Effector memory CD8-positive, alpha-beta T cell (primary cell): ENCODE measurements around the gene ECI2.
"Not testable (repeated sequence)": the region's sequence is repeated elsewhere in the genome, so short reads cannot be mapped to it uniquely, and the experiment has no call there.

Experiments
- ATAC-seq: fragments of 150-1000 bp; cut with Tn5 transposase; replicated peaks from 2 replicates; pipeline ENCODE4 v1.10.0; 2021; ENCODE audit warnings: mild to moderate bottlenecking, moderate library complexity
- DNase-seq, 3 experiments: peaks; one replicate each; pipeline ENCODE4 v3.0.0; 2021
- H3K27ac Mint-ChIP-seq, 2 donors: one replicate each; pipeline ENCODE4 v1.8.0; 2022; ENCODE audit warnings: mild to moderate bottlenecking in 2 of 2, mixed read lengths in 2 of 2, moderate library complexity in 2 of 2
- H3K27me3 Mint-ChIP-seq, 2 donors: one replicate each; pipeline ENCODE4 v1.8.0; 2022; ENCODE audit warnings: mixed read lengths in 2 of 2
- H3K36me3 Mint-ChIP-seq: one replicate; pipeline ENCODE4 v1.8.0; 2022; ENCODE audit warnings: mild to moderate bottlenecking, moderate library complexity, mixed read lengths; ENCODE audit not compliant: insufficient read depth
- H3K4me1 Mint-ChIP-seq, 2 donors: one replicate each; pipeline ENCODE4 v1.8.0; 2022; ENCODE audit warnings: low read depth in 2 of 2, mixed read lengths in 2 of 2
- H3K4me3 Mint-ChIP-seq, 2 donors: one replicate each; pipeline ENCODE4 v1.8.0; 2022; ENCODE audit warnings: mild to moderate bottlenecking in 2 of 2, mixed read lengths in 2 of 2, moderate library complexity in 2 of 2
- H3K9me3 Mint-ChIP-seq, 2 donors: one replicate each; pipeline ENCODE4 v1.8.0; 2022; ENCODE audit warnings: mixed read lengths in 2 of 2

Gene ECI2

DNA sequence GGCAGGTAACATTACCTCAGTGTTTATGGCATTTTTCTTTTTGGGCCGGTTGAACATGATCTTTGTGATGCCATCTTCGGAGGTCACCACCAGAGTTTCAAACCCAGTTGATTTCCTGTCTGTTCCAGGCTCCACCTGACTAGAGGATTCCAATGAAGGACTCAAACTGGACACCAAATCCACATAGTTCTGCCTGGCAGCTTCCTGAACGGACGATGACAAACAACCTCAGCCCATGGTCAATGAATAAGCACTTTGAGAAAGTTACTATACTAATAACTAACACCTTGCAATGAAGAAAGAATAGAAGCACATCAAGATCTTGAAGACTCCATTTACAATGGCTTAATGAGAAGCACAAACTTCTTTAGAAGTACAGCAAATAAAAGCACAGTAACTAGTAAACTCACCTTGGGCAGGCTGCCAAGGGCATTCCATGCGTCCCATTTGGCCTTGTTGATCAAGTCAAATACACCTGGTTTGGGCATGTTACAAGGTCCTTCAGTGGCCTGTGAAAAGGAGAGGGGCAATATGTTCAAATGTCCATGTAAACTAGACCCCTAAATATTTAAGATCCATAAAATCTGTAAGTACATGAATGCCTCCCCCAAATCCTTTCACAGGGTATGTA, 4.9 kb downstream of the ECI2 start:
- ATAC-seq (no peak), DNase-seq (no peak)
- Mint-ChIP-seq H3K36me3 (peaks cover 60% of the 10 kb centered on the region), H3K27me3 (no peaks in the 10 kb centered on the region), H3K4me1 (peaks cover 21 to 29% of the 10 kb centered on the region in 2 donors), H3K27ac (no peak overlapping the region), H3K9me3 (no peaks in the 10 kb centered on the region), H3K4me3 (no peak overlapping the region)

DNA sequence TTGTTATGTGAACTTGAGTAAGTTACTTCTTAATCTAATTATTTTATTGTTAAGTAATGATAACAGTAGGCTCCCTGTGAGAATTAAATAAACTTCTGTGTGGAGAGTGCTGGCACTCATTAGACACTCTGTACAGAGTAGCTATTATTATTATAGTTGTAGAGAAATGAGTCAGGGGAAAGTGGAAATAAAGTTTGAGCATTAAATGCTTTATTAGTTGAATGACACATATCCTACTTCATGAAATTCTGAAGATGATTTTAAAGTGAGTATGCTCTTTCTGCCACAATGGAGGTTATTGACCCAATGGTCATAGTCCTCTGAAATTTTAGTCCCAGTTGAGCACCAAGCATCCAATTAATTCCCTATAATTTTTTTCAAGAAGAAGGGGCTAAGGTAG, 5.9 kb downstream of the ECI2 start:
- no peak for ATAC-seq
- Mint-ChIP-seq H3K36me3 (peaks cover 70% of the 10 kb centered on the region), H3K4me1 (peaks cover 21 to 27% of the 10 kb centered on the region in 2 donors), H3K27me3 (no peaks in the 10 kb centered on the region), H3K9me3 (no peaks in the 10 kb centered on the region), H3K27ac (no peak overlapping the region), H3K4me3 (no peak overlapping the region)
- DNase-seq = no peak

DNA sequence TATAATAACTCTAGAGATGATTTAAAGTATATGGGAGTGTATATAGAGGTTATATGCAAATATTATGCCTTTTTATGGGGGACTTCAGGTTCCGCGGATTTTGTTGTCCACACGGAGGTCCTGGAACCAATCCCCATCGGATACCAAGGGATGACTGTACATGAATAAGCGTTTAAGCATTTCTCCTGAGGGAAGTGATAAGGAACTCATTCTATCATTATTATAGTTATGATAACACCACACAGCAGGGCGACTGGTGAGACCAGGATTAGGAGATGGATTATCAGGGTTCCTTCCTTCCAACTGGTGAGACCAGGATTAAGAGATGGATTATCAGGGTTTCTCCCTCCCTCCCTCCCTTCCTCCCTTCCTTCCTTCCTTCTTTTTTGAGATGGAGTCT, 6.6 kb downstream of the ECI2 start:
- Mint-ChIP-seq H3K27me3 (no peaks in the 10 kb centered on the region), H3K4me3 (no peak overlapping the region), H3K4me1 (peaks cover 15 to 20% of the 10 kb centered on the region in 2 donors), H3K27ac (no peak overlapping the region), H3K9me3 (no peaks in the 10 kb centered on the region), H3K36me3 (peaks cover 72% of the 10 kb centered on the region)
- ATAC-seq = no peak
- no peak for DNase-seq

DNA sequence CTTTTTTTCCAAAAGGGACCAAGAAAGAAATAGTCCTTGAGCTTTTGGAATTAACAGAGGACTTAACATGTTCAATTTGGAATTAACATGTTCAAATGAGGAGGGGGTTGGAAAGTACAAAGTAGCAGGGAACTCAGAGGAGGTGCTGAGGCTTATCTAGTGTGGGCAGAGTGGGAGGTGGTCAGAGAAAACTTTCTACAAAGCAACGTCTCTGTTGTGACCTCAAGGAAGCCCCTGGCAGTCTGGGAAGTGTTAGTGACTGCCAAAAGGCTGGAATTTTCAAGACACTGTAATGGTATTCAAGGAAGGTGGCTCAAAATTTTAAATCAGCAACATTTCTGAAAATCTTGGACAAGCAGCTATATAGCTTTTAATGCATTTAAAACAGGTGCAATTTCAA, 7.3 kb downstream of the ECI2 start:
- H3K4me3 Mint-ChIP-seq = no peak overlapping the region
- H3K4me1 Mint-ChIP-seq = peaks cover 11 to 14% of the 10 kb centered on the region in 2 donors
- H3K27me3 Mint-ChIP-seq = no peaks in the 10 kb centered on the region
- H3K36me3 Mint-ChIP-seq = peaks cover 74% of the 10 kb centered on the region
- H3K27ac Mint-ChIP-seq = no peak overlapping the region
- no peaks in the 10 kb centered on the region for H3K9me3 Mint-ChIP-seq
- ATAC-seq = no peak
- DNase-seq = no peak

DNA sequence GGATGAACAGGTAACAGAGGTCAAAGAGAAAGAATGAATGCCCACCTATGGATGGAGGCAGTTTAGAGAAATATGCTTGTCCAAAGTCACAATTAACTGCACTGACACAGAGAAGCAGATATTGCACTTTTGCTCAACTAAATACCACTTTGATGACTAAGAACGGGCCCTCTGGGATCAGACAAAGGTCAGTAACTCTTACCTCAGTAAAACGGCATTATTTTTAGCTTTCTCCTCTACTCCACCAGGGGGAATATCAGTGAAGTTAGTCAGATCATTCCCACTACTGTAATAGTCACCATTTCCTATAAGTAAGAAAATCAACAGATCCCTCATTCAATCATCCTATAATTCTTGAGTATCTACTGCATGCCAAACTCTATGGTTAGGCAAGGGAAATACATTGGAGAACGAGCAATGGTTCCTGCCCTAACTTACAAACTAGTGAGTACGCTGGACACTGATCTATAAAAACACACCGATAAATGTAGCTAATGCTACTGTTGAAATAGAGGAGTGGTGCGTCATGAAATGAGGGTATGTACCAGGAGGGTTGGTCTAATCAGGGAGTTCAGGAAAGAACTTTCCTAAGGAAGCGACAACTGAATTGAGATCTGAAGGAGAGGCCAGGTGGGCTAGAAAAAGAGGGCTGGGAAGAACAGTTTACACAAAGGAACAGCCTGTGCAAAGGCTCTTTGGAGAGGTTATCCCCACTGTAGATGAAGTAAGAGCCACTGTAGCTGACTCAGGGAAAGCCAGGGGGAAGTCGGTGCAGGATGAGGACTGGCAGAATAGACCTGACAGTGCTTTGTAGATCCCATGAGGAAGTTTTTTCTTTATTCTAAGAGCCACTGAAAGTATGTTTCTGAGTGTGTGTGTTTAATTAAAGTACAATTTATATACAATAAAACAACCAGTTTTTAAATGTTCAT, 9.2 kb downstream of the ECI2 start:
- Mint-ChIP-seq H3K4me3 (no peak overlapping the region), H3K27ac (peak overlapping the region in 1 of 2 donors; percentile 18), H3K9me3 (no peaks in the 10 kb centered on the region), H3K27me3 (no peaks in the 10 kb centered on the region), H3K4me1 (no peaks in the 10 kb centered on the region), H3K36me3 (peaks cover 73% of the 10 kb centered on the region)
- DNase-seq (no peak), ATAC-seq (no peak)

DNA sequence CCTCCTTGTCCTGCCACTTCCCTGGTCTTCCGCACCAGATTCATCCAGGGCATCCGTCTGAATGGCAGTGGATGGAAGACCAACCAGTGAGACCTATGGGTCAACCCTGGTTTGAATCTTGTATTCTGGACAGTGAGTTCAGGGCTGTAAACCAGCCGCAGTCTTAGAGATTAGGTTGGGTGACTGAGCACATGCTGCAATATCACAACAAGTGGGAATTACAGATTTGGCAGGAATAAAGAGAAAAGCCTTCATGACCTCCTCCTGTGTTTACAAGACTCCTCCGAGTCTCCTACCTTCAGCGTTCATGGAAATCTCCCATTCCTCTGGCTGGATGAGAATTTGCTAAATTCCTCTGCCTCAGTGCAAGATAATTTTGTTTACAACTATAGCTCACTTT, 9.9 kb downstream of the ECI2 start:
- Mint-ChIP-seq H3K27me3 (no peaks in the 10 kb centered on the region), H3K9me3 (no peaks in the 10 kb centered on the region), H3K4me3 (no peak overlapping the region), H3K36me3 (peaks cover 77% of the 10 kb centered on the region), H3K27ac (no peak overlapping the region), H3K4me1 (no peaks in the 10 kb centered on the region)
- DNase-seq = no peak
- no peak for ATAC-seq

DNA sequence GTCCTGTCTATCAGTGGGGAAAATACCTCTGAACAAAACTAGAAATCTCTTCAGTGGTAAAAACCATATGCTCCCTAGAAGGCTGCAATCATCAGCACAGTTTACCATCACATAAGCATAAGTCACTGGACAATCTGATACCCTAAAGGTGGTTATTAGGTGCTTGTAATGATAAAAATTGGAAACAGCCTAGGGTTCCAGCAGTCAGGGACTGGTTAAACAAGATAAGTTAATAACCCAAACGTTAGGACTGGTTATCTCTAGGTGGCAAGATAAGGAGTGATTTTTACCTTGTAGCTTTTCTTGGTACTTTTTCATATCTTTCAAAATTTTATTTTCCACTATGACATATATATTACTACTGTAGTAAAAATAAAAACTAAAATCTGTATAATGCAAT, 11.0 kb downstream of the ECI2 start:
- H3K27me3 Mint-ChIP-seq = no peaks in the 10 kb centered on the region
- no peak overlapping the region for H3K4me3 Mint-ChIP-seq
- ATAC-seq = no peak
- H3K4me1 Mint-ChIP-seq = no peaks in the 10 kb centered on the region
- H3K27ac Mint-ChIP-seq = no peak overlapping the region
- H3K36me3 Mint-ChIP-seq = peaks cover 72% of the 10 kb centered on the region
- DNase-seq = no peak
- no peaks in the 10 kb centered on the region for H3K9me3 Mint-ChIP-seq

DNA sequence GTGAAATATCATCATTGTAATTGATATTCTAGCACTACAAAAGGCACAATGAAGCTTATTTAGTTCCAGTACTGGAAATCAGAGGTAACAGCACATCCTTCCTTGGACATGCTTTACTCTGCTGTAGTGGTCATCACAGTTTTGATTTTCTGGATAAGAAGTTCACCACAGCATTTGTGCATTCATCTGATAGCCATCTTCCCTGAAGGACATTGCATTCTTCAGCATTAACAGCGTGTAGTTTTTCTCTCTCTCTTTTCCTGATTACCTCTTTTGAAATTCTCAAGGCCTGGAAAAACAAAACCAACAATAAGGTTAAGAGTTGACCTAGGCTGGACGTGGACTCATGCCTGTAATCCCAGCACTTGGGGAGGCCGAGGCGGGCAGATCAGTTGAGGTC, 19.6 kb downstream of the ECI2 start:
- no peaks in the 10 kb centered on the region for H3K4me1 Mint-ChIP-seq
- H3K36me3 Mint-ChIP-seq = peaks cover 40% of the 10 kb centered on the region

DNA sequence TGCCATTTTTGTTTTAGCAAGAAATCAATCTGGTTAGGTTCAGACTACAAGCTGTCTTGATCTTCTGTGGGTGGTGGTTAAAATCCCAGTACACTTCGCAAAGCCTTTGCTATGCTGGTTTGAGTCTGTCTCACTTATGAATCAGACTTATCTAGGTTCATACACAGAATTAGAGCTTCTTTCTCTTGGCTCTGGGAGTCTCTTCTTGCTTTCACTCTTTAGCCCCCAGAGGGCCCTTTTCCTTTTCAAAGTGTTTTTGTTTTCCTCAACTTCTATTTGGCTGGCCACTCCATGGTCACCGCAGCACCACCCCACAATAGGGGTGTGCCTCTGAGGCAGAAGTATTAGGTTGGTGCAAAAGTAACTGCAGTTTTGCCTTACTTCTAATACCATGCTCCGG, 21.3 kb downstream of the ECI2 start:
- H3K4me1 Mint-ChIP-seq = no peaks in the 10 kb centered on the region
- ATAC-seq (no peak), DNase-seq (no peak)
- H3K27me3 Mint-ChIP-seq = peaks cover 0 to 7% of the 10 kb centered on the region in 2 donors
- H3K36me3 Mint-ChIP-seq = peaks cover 32% of the 10 kb centered on the region
- H3K4me3 Mint-ChIP-seq = no peak overlapping the region
- no peak overlapping the region for H3K27ac Mint-ChIP-seq
- peaks cover 0 to 3% of the 10 kb centered on the region in 2 donors for H3K9me3 Mint-ChIP-seq

More for the DNA sequence above, 19.6 kb downstream of the ECI2 start:
- H3K27me3 Mint-ChIP-seq = peaks cover 0 to 6% of the 10 kb centered on the region in 2 donors
- no peak for ATAC-seq
- H3K4me3 Mint-ChIP-seq = no peak overlapping the region
- DNase-seq = no peak
- peaks cover 0 to 3% of the 10 kb centered on the region in 2 donors for H3K9me3 Mint-ChIP-seq
- H3K27ac Mint-ChIP-seq = no peak overlapping the region

DNA sequence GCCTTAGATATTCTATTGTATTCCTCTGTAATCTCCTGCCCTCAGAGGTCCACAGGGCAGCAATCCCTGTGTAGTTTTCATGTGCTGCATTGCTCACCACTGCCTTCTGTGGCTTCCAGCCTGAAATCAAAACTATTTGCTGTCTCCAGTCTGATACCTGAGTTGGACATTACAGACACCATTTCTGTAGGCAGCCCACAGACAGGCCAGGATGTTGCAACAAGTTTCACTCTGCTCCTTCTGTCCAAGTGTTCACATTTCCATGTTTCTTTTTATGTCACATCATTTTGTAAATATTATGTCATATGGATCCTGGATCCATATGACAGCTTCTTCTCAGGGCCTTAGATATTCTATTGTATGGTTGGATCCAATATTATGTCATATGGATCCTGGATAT, 21.7 kb downstream of the ECI2 start:
- Mint-ChIP-seq H3K27ac (no peak overlapping the region), H3K4me1 (no peaks in the 10 kb centered on the region), H3K36me3 (peaks cover 28% of the 10 kb centered on the region), H3K9me3 (peaks cover 0 to 3% of the 10 kb centered on the region in 2 donors), H3K4me3 (no peak overlapping the region), H3K27me3 (peaks cover 0 to 11% of the 10 kb centered on the region in 2 donors)
- ATAC-seq = no peak
- DNase-seq = no peak

DNA sequence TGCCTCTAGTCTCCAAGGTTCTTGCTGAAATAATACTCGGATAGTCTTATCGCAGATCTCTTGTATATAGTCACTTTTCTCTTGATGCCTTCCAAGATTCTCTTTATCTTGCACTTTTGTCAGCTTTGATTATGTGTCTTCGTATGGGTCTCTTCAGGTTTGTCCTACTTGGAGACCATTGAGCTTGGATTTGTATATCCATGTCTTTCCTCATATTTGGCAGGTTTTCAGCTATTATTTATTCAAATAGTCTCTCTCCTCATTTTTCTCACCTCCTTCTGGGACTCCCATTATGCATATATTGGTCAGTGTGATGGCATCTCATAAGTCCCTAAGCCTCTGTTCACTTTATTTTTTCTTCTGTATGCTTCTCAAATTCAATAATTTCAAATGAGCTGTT, 23.0 kb downstream of the ECI2 start:
- Mint-ChIP-seq H3K27ac (no peak overlapping the region), H3K27me3 (peaks cover 0 to 12% of the 10 kb centered on the region in 2 donors), H3K4me1 (no peaks in the 10 kb centered on the region), H3K4me3 (no peak overlapping the region), H3K9me3 (peaks cover 0 to 3% of the 10 kb centered on the region in 2 donors), H3K36me3 (peaks cover 20% of the 10 kb centered on the region)
- ATAC-seq (no peak), DNase-seq (no peak)

DNA sequence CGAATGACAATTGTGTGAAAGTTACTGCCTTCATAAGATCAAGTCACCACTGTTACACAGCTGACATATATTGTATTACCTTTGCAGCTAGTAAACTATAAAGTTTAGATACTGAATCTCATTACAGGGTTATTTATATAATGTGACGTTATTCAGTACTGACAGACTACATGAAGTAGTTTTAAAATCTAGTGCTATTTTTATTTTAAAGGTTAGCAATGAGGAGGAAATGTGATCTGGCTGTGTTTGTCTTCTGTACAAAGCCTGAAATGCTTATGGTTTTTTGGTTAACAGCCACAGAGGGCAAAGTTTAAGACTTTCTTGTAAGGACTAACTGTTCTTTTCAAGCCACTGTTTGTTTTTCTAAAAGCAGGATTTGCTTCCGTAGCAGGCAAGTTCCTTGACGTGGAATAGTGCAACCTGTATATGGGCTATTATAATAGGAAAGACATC, 26.0 kb downstream of the ECI2 start:
- not testable (repeated sequence) for DNase-seq, H3K4me1 Mint-ChIP-seq, ATAC-seq, H3K4me3 Mint-ChIP-seq, H3K9me3 Mint-ChIP-seq, H3K27ac Mint-ChIP-seq, H3K36me3 Mint-ChIP-seq
- H3K27me3 Mint-ChIP-seq = peaks cover 0 to 12% of the 10 kb centered on the region in 2 donors

DNA sequence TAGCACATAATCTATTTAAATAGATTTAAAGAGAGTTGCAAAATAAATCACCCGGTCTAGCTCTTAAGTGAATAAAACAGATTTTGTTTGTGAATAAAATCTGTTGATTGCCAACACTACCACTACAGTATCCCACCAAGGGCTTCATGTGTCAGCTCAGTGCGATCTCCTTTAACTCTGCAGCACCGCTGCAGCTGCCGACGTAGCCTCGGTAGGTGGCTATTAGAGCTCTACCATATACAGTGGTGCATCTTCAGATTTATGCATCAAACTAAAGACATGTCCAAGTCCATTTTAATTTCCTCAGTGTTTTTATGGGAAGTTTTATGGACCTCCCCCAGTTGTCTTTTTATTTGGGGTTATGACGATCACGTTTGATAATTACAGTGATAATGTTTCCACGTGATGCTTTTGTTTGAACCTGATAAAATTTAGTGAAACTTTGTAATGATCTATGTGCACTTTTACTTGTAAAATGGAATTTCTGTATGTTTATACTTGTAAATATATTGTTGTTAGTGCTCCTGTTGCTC, 26.7 kb downstream of the ECI2 start:
- DNase-seq (no peak), ATAC-seq (no peak)
- peaks cover 0 to 8% of the 10 kb centered on the region in 2 donors for H3K27me3 Mint-ChIP-seq
- H3K9me3 Mint-ChIP-seq = peaks cover 0 to 3% of the 10 kb centered on the region in 2 donors
- H3K36me3 Mint-ChIP-seq = no peaks in the 10 kb centered on the region
- no peaks in the 10 kb centered on the region for H3K4me1 Mint-ChIP-seq
- H3K27ac Mint-ChIP-seq = no peak overlapping the region
- no peak overlapping the region for H3K4me3 Mint-ChIP-seq

DNA sequence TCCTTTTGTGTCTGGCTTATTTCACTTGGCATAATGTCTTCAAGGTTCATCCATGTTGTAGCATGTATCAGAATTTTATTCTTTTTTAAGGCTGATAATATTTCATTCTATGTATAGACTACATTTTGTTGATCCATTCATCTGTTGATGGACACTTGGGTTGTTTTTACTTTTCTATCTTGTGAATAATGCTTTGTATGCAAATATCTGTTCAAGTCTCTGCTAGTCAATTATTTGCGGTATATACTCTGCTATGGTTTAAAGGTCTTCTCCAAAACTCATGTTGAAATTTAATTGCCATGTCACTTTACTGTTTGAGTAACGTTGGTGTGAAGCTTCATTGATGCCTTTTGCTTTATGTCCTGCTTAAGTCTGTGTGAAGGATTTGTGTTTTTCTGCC, 27.5 kb downstream of the ECI2 start:
- Mint-ChIP-seq H3K27ac (no peak overlapping the region), H3K9me3 (peaks cover 0 to 3% of the 10 kb centered on the region in 2 donors), H3K4me3 (no peak overlapping the region)

More for the DNA sequence above, 27.5 kb downstream of the ECI2 start:
- ATAC-seq (no peak), DNase-seq (no peak)
- peaks cover 0 to 6% of the 10 kb centered on the region in 2 donors for H3K27me3 Mint-ChIP-seq
- H3K4me1 Mint-ChIP-seq = no peaks in the 10 kb centered on the region
- H3K36me3 Mint-ChIP-seq = no peaks in the 10 kb centered on the region
